A549 (cell line): ENCODE results near the gene ADGRD1. TPM values are rescaled to one million over a fixed set of nuclear protein-coding genes. Genes with fewer than 3 reads are reported as not detected.

Experiments used
- ATAC-seq, 2 experiments: fragments of 200-7000 bp in 1 of 2; fragments of >200 bp in 1 of 2; cut with Nextera tagmentation in 1 of 2; cut with Tn5 transposase in 1 of 2; 3 replicates each; pipeline versions ENCODE4 v1.8.0 to v1.9.1; 2018 to 2020; ENCODE audit warnings: mild to moderate bottlenecking in 1 of 2, moderate library complexity in 1 of 2
- CTCF ChIA-PET: fragments of 300-600 bp; sonication (Branson Sonifier 250); formaldehyde crosslinking; extraction: SDS; loops from one replicate; lab custom pipeline; 2021; ENCODE audit warnings: antibody characterized with exemption, inconsistent platforms; lab: Yijun Ruan, JAX
- POLR2A ChIA-PET: fragments of 350-600 bp; formaldehyde crosslinking; extraction: SDS; loops from one replicate; lab custom pipeline; 2021; ENCODE audit warnings: antibody characterized with exemption, inconsistent platforms; lab: Yijun Ruan, JAX
- DNase-seq, 2 experiments: peaks; one replicate each; pipeline versions ENCODE4 v3.0.0 to v3.0.0-alpha.2; 2011 to 2016; ENCODE audit warnings: low read depth in 1 of 2, low spot score in 1 of 2
- FAIRE-seq: peaks from 2 replicates; lab custom pipeline; 2011; peaks lifted over from hg19 to GRCh38; lab: Jason Lieb, UNC
- H3K27ac ChIP-seq, 2 experiments: fragments of >200 bp; sonication (Bioruptor Twin); formaldehyde crosslinking; 3 replicates each; pipeline ENCODE4 v1.5.1; 2016 to 2017
- H3K4me1 ChIP-seq: fragments of >200 bp; sonication (Bioruptor Twin); formaldehyde crosslinking; 3 replicates; pipeline ENCODE4 v1.6.1; 2016
- H3K4me2 ChIP-seq: fragments of >200 bp; sonication (Bioruptor Twin); formaldehyde crosslinking; 3 replicates; pipeline ENCODE4 v1.6.1; 2016
- H3K4me3 ChIP-seq: fragments of >200 bp; sonication (Bioruptor Twin); formaldehyde crosslinking; 3 replicates; pipeline ENCODE4 v1.5.1; 2016
- H3K9me3 ChIP-seq: fragments of >200 bp; sonication (Bioruptor Twin); formaldehyde crosslinking; 3 replicates; pipeline ENCODE4 v1.6.1; 2016
- ATOH8 ChIP-seq: fragments of 250-450 bp; sonication (Bioruptor Pico); IDR thresholded peaks from 2 replicates; pipeline ENCODE4 v1.5.0; 2020; ENCODE audit warnings: low read depth, mild to moderate bottlenecking, moderate library complexity
- MAZ ChIP-seq: fragments of 150-350 bp; IDR thresholded peaks from 2 replicates; pipeline ENCODE4 v1.6.1; 2014; ENCODE audit warnings: antibody characterized with exemption, low read depth, low read length, borderline replicate concordance
- NR3C1 ChIP-seq: fragments of >200 bp; sonication (Bioruptor Twin); formaldehyde crosslinking; IDR thresholded peaks from 3 replicates; pipeline ENCODE4 v1.6.1; 2017
- POLR2AphosphoS2 ChIP-seq: conservative IDR thresholded peaks from 2 replicates; pipeline ENCODE4 v1.6.1; 2012; ENCODE audit warnings: low read length, improper control_type of control experiment, inconsistent platforms
- SREBF2 ChIP-seq: fragments of 450-650 bp; IDR thresholded peaks from 2 replicates; pipeline ENCODE4 v1.6.1; 2014; ENCODE audit warnings: mild to moderate bottlenecking, moderate library complexity
- WGBS: methylation state at CpG from one replicate; pipeline ENCODE4 v1.1.6; 2017; ENCODE audit errors: missing lambda C conversion rate; 5-methylcytosine and 5-hydroxymethylcytosine counted together
- polyA plus RNA-seq, 4 experiments: library from polyadenylated mRNA; depleted of rRNA in 3 of 4; stranded (reverse); fragments of >200 nt; fragmentation: RNase III in 1 of 4; extraction: RNeasy Plus Mini Kit Qiagen cat#74134 plus additional on column Dnase treatment in 1 of 4; gene quantifications; 2 replicates in 3 of 4; 3 replicates in 1 of 4; pipeline ENCODE4 v1.2.3, GENCODE V29; 2011 to 2017
- small RNA-seq, 6 experiments: library from RNA; depleted of rRNA; stranded (forward); fragments of <200 nt; gene quantifications; one replicate each; pipeline ENCODE3, GENCODE V24; 2012

Gene ADGRD1
- polyA plus RNA-seq, 2 of the 4 experiments (the other 2 are of a cell fraction), result 0.36 to 1.5 TPM

GRCh38 chr12:131190965-131191364 is 237.3 kb downstream of the ADGRD1 start:
- TF ChIP-seq POLR2AphosphoS2 (no peak), ATOH8 (no peak), NR3C1 (no peak), SREBF2 (no peak), MAZ (no peak)
- 69% methylated on average over 4 of the region's 4 CpGs for WGBS
- no peaks in the 10 kb centered on the region for H3K4me1 ChIP-seq
- H3K9me3 ChIP-seq, result peaks cover 10% of the 10 kb centered on the region; the same call in 2 of the 3 replicates
- ChIA-PET POLR2A (no interaction called here), CTCF (interaction anchor here (0.9 to 1.3 kb wide), 2 partner anchors 17 to 58 kb away, joined by 3 read pairs; no protein-coding TSS in a partner anchor)
- DNase-seq (no peak), ATAC-seq (no peak), FAIRE-seq (no peak)
- H3K4me2 ChIP-seq, result no peak overlapping the region
- H3K4me3 ChIP-seq, result no peak overlapping the region
- H3K27ac ChIP-seq, result no peak overlapping the region

Small RNA genes lying within 50 kb of the gene (small RNA-seq; reads per million reads assigned to genes)
- 0 reads per million in 6 experiments for gene RF00019

Other genes with a start within 250 kb of the ADGRD1 start
- gene RIMBP2, start 237.6 kb upstream of the ADGRD1 start, polyA plus RNA-seq (2011; rRNA removed), result 0.07 TPM in 1 of 2 replicates, not detected in the other
- gene RIMBP2, start 237.6 kb upstream of the ADGRD1 start, polyA plus RNA-seq (2017; fragmentation: RNase III; extraction: RNeasy Plus Mini Kit Qiagen cat#74134 plus additional on column Dnase treatment), result not detected in 3 replicates
- 39.4 and 51.3 TPM in 2 replicates for gene STX2, start 114.7 kb upstream of the ADGRD1 start, polyA plus RNA-seq (2011; rRNA removed)
- 25.6 to 26.9 TPM (median 26.8 TPM) in 3 replicates for gene STX2, start 114.7 kb upstream of the ADGRD1 start, polyA plus RNA-seq (2017; fragmentation: RNase III; extraction: RNeasy Plus Mini Kit Qiagen cat#74134 plus additional on column Dnase treatment)
- 2,967 and 3,303 TPM in 2 replicates for gene RAN, start 81.8 kb upstream of the ADGRD1 start, polyA plus RNA-seq (2011; rRNA removed)
- gene RAN, start 81.8 kb upstream of the ADGRD1 start, polyA plus RNA-seq (2017; fragmentation: RNase III; extraction: RNeasy Plus Mini Kit Qiagen cat#74134 plus additional on column Dnase treatment), result 1,859 to 1,987 TPM (median 1,941 TPM) in 3 replicates